AG10803 (cell line): ENCODE measurements around the gene IL31RA.

Experiments used
- DNase-seq: peaks from one replicate; pipeline ENCODE4 v3.0.0; 2010; ENCODE audit warnings: low read depth
- H3K4me3 ChIP-seq: 2 replicates; pipeline ENCODE4 v1.5.1; 2011; ENCODE audit warnings: mild to moderate bottlenecking, low read length, control low read depth
- TF ChIP-seq, protein P1 (sequence below): conservative IDR thresholded peaks from 2 replicates; pipeline ENCODE4 v1.5.1; 2011; ENCODE audit warnings: mild to moderate bottlenecking, low read length, control low read depth, inconsistent platforms

IL31RA gene

DNA sequence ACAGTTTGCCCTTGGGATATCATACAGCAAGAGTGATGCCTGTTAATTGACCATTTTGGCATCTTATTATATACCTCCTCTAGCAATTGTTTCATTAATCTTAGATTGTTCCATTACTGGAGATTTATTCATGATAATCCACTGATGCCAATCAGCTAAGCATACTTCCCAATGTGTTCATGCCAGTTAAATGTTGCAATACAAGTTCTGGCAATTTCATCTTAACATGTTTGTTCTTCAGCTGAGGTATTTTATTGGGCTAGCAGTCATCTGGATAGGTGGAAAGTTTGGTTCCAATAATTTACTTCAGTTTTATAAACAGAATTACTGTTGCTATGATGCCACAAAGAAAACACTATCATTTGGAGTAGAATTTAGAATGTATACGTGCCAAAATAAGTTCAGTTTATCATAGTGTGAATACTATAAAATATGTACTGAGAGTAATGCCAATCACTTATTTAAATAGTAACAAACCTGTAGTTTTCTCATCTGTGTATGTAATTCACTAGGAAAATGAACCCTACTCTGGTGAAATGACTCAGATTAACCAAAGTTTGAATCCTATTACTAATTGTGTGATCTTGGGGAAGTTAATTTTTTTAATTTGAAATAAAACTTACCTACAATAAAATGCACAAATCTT is 27.9 kb upstream of the IL31RA start:
- TF ChIP-seq, protein P1, sequence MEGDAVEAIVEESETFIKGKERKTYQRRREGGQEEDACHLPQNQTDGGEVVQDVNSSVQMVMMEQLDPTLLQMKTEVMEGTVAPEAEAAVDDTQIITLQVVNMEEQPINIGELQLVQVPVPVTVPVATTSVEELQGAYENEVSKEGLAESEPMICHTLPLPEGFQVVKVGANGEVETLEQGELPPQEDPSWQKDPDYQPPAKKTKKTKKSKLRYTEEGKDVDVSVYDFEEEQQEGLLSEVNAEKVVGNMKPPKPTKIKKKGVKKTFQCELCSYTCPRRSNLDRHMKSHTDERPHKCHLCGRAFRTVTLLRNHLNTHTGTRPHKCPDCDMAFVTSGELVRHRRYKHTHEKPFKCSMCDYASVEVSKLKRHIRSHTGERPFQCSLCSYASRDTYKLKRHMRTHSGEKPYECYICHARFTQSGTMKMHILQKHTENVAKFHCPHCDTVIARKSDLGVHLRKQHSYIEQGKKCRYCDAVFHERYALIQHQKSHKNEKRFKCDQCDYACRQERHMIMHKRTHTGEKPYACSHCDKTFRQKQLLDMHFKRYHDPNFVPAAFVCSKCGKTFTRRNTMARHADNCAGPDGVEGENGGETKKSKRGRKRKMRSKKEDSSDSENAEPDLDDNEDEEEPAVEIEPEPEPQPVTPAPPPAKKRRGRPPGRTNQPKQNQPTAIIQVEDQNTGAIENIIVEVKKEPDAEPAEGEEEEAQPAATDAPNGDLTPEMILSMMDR, result no peak
- DNase-seq, result no peak
- no peak overlapping the region for H3K4me3 ChIP-seq

DNA sequence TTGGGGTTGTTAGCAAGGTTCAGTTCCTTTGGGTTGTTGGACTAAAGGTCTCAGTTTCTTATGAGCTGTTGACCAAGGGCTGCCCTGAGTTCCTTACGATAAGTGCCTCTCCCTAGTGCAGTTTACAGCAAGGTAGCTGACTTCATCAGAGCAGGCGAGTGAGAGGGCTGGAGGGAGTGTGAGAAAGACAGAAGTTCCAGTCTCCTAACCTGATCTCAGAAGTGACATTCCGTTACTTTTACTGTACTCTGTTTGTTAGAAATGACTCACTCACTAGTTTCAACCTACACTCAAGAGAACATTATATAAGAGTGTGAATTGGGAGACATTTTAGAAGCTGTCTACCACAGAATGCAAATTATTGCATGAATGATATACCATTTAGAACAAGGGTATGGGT is 21.2 kb upstream of the IL31RA start:
- H3K4me3 ChIP-seq, result no peak overlapping the region
- TF ChIP-seq, protein P1, result no peak
- DNase-seq, result no peak

DNA sequence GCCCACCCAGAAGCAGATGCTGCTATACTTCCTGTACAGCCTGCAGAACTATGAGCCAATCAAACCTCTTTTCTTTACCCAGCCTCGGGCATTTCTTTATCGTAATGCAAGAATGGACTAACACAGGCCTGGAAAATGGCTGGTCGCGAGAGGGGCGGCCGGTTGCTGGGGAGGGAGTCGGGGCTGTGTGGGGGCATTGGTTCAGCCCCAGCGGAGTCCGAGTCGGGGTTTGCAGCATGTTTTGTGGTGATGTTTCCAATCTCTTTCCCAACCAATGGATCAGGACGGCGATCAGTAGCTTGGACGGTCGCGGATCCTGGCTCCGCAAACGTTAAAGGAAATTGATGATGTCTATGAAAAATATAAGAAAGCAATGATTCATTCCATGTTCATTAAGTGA is 18.7 kb upstream of the IL31RA start:
- no peak for DNase-seq
- TF ChIP-seq, protein P1, result no peak
- H3K4me3 ChIP-seq, result no peak overlapping the region

DNA sequence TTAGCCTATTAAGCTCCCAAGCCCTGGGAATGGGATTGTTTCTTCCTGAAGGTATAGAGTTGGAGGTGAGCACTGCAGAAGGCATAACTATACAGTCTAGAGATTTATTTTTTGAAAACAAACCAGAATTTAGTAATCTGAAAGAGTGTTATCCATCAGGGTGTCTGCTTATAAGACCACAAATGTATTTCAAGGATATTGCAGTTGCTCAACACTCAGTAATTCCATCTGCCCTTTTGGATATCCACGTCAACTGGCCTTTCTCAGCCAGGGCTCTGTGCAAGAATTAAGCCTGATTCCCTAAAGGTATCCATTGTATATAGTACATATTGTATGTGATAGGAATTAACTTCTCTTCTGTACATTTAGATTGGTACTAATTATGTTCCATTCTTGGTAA is 15.0 kb upstream of the IL31RA start:
- no peak overlapping the region for H3K4me3 ChIP-seq
- DNase-seq, result no peak
- TF ChIP-seq, protein P1, result no peak

DNA sequence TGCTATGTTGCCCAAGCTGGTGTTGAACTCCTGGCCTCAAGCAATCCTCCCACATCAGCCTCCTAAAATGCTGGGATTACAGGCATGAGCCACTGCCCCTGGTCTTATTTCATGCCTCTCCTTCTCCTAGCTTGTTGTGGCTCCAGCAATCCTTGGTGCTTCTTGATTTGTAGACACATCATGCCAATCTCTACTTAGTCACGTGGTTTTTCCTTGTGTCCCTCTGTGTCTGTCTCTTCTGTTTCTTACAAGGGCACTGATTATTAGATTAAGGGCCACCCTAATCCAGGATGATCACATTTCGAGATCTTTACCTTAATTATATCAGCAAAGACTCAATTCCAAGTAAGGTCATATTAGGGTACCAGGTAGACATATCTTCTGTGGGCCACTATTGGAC is 9.2 kb upstream of the IL31RA start:
- H3K4me3 ChIP-seq, result no peak overlapping the region
- TF ChIP-seq, protein P1, result no peak
- DNase-seq, result no peak

DNA sequence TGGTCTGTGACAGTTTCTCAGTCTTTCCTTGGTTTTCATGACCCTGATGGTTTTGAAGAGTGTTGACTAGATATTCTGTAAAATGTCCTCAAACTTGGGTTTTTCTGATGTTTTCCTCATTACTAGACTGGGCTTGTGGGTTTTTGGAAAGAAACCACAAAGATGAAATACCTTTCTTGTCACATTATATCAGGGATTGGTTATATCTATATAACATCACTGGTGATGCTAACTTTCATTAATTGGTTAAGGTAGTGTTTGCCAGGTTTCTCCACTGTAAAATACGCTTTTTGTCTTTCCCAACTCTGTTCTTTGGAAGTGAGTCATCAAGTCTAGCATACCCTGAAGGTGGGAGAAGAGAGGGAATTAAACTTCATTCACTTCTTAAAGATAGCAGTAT is 3.3 kb upstream of the IL31RA start:
- DNase-seq, result peak; percentile 6
- no peak overlapping the region for H3K4me3 ChIP-seq
- TF ChIP-seq, protein P1, result no peak

DNA sequence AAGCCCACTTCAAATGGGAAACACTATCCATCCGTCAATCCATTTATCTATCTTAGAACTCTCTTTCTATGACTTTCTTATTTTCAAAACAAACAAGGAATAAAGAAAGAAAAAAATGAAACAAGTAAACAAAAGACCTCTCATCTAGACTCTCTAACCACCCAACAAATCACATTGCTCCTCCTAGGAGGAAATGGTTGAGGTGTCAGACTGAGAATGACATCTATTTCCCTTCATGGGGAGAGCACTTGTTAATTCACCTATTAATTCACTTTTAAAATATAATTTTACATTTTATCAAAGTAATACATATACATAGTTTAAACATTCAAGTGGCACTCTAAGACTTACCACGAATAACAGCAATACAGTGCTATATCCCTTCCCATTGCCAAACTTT is 2.4 kb upstream of the IL31RA start:
- TF ChIP-seq, protein P1, result no peak
- no peak overlapping the region for H3K4me3 ChIP-seq
- DNase-seq, result no peak
